Glutamatergic neuron (in vitro differentiated cells): ENCODE results near the gene SNX32. TPM values are rescaled to one million over a fixed set of nuclear protein-coding genes. Genes with fewer than 3 reads are reported as not detected.
A peak's percentile ranks its signal among the peaks of the same experiment; 100 is the strongest.

Source experiments
- DNase-seq: peaks from one replicate; pipeline ENCODE4 v3.0.0; 2022
- H3K27ac Mint-ChIP-seq: one replicate; pipeline ENCODE4 v1.8.0; 2020; ENCODE audit warnings: mild to moderate bottlenecking, mixed read lengths, inconsistent platforms; ENCODE audit not compliant: unreplicated experiment
- H3K27me3 Mint-ChIP-seq: one replicate; pipeline ENCODE4 v1.8.0; 2020; ENCODE audit warnings: mild to moderate bottlenecking, moderate library complexity, mixed read lengths, inconsistent platforms; ENCODE audit not compliant: unreplicated experiment
- H3K36me3 Mint-ChIP-seq: one replicate; pipeline ENCODE4 v1.8.0; 2020; ENCODE audit warnings: mild to moderate bottlenecking, mixed read lengths, inconsistent platforms; ENCODE audit not compliant: unreplicated experiment
- H3K4me1 Mint-ChIP-seq: one replicate; pipeline ENCODE4 v1.8.0; 2020; ENCODE audit warnings: mild to moderate bottlenecking, low read depth, mixed read lengths, inconsistent platforms; ENCODE audit not compliant: unreplicated experiment
- H3K4me3 Mint-ChIP-seq: one replicate; pipeline ENCODE4 v1.8.0; 2020; ENCODE audit warnings: mild to moderate bottlenecking, mixed read lengths, inconsistent platforms; ENCODE audit not compliant: unreplicated experiment
- H3K9me3 Mint-ChIP-seq: one replicate; pipeline ENCODE4 v1.8.0; 2020; ENCODE audit warnings: mild to moderate bottlenecking, moderate library complexity, mixed read lengths, inconsistent platforms; ENCODE audit not compliant: unreplicated experiment
- total RNA-seq: library from RNA; stranded (reverse); fragmentation: NEBNext Ultra II Directional; extraction: Animal tissue kit (Norgen Biotek cat#: 25700); gene quantifications from one replicate; pipeline ENCODE4 v1.2.1, GENCODE V29; 2021; ENCODE audit not compliant: unreplicated experiment
- TF ChIP-seq, protein P1 (sequence below): fragments of 200-600 bp; sonication (generic); IDR thresholded peaks from one replicate; pipeline ENCODE4 v1.5.0; 2021; ENCODE audit not compliant: partially characterized antibody, unreplicated experiment

SNX32 gene
- total RNA-seq, 1 donor from 2014 or later, result 14.7 TPM

DNA sequence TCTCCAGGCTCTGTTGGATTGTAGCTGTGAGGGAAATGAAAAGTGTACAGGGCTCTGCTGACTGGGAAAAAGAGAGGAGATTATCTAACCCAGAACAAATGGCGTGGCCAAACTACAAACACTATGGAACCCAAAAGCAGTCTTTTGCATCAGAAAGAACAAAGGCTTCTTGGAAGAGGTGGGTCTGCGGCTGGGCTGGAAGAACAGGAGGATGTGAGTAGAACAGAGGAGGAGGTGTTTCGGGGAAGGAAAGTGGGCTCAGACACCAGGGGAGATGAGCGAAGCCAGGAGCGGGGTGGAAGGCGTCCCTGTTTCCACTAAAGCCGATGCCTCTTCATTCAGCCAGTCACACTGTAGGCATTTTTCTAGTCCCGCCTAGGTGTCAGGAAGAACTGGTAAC lies 34.9 kb upstream of the SNX32 start:
- no peak overlapping the region for H3K27ac Mint-ChIP-seq
- no peak for DNase-seq
- TF ChIP-seq, protein P1, sequence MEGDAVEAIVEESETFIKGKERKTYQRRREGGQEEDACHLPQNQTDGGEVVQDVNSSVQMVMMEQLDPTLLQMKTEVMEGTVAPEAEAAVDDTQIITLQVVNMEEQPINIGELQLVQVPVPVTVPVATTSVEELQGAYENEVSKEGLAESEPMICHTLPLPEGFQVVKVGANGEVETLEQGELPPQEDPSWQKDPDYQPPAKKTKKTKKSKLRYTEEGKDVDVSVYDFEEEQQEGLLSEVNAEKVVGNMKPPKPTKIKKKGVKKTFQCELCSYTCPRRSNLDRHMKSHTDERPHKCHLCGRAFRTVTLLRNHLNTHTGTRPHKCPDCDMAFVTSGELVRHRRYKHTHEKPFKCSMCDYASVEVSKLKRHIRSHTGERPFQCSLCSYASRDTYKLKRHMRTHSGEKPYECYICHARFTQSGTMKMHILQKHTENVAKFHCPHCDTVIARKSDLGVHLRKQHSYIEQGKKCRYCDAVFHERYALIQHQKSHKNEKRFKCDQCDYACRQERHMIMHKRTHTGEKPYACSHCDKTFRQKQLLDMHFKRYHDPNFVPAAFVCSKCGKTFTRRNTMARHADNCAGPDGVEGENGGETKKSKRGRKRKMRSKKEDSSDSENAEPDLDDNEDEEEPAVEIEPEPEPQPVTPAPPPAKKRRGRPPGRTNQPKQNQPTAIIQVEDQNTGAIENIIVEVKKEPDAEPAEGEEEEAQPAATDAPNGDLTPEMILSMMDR, result no peak
- H3K4me1 Mint-ChIP-seq, result no peaks in the 10 kb centered on the region
- peaks cover 7% of the 10 kb centered on the region for H3K27me3 Mint-ChIP-seq
- no peaks in the 10 kb centered on the region for H3K36me3 Mint-ChIP-seq
- H3K9me3 Mint-ChIP-seq, result peaks cover 2% of the 10 kb centered on the region
- H3K4me3 Mint-ChIP-seq, result peak overlapping the region; percentile 54

DNA sequence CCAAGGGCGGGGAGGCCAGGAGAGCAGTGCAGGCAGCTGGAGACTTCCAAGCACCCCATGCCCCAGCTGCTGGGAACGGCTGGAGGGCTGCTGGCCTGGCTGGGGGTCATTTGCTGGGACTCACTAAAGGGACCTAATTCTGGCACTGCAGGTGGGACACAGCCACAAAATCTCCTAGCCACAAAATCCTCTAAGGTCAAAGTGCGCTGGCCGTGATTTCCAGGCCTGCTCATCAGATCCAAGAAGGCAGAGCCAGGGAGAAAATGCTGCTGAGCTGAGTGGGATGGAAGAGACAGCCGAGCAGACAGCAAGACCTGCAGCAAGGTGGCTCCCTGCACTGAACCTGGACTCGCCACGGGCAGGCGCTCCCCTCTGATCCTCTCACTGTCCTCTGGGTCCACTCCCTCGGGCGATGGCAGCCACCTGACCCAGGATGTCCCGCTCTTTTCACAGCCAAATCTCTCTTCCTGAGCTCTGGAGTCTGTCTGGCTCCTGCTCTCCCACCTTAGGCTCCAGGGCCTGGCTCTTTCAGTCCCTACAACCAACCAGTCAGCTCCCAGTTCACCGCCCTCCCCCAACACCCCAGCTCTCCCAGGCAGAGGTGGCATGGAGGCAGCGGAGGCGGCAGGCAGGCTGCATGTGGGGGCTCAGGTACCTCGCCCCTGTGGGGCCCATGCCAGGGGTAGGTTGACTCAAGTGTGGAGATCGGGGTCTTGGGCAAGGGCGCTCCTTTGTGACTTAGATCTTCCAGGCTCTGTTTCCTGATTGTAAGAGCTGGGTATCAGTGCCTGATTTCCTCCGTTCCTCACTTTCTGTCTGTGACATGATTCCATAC lies 32.4 kb upstream of the SNX32 start:
- no peak overlapping the region for H3K4me3 Mint-ChIP-seq
- DNase-seq, result no peak
- H3K4me1 Mint-ChIP-seq, result no peaks in the 10 kb centered on the region
- TF ChIP-seq, protein P1, result no peak
- H3K36me3 Mint-ChIP-seq, result no peaks in the 10 kb centered on the region
- H3K27me3 Mint-ChIP-seq, result peaks cover 6% of the 10 kb centered on the region
- no peak overlapping the region for H3K27ac Mint-ChIP-seq
- H3K9me3 Mint-ChIP-seq, result peaks cover 2% of the 10 kb centered on the region

DNA sequence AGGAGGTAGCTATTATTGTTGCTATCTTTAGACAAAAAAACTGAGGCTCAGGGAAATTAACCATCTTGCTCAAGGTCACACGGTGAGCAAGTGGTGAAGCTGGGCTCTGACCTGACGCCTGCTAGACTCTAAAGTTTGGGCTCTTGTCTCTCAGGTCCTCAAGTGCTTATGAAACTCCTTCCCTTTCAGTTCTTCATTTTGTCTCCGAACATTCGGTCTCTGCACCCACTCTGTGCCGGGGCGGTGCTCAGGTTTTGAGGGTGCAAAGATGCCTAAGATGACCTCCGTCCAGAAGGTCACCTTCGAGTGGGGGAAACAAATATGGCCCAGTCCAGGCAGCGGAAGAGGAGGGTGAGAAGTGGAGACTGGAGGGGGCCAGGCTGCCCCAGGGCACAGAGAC lies 30.9 kb upstream of the SNX32 start:
- peaks cover 4% of the 10 kb centered on the region for H3K27me3 Mint-ChIP-seq
- DNase-seq, result no peak
- no peak overlapping the region for H3K4me3 Mint-ChIP-seq
- H3K27ac Mint-ChIP-seq, result no peak overlapping the region
- H3K4me1 Mint-ChIP-seq, result no peaks in the 10 kb centered on the region
- peaks cover 2% of the 10 kb centered on the region for H3K9me3 Mint-ChIP-seq
- no peaks in the 10 kb centered on the region for H3K36me3 Mint-ChIP-seq
- TF ChIP-seq, protein P1, result no peak

DNA sequence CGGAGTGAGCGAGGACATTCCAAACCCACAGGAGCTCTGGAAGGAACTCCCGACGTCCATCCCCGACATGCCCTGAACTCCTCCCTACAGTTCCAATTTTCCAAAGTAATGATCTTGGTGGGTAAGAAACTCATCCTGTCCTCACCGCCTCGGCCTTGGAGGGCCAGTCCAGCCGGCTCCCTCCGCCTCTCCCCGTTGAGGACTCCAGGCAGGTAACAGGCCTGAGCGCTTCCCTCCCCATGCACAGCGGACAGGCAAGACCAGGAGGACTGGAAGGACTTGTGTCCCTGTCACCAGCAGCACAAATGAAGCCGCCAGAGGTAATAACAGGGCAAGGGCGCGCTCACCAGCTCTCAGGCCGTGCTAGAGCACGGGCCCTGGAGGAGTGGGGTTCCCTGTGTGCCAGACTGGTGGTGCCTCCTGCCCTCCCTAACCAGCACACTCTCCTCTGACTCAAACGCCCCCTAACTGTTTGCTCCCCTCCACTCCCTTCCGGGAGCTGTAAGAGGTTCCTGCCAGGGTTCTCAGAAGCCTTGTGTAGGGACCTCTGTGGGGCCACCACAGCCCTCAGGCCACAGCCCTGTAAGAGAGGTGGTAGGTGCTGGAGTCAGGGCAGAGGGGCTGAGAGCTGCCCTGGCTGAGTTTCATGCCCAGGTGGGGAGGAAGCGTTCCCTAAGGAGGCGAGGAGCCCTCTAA lies 29.8 kb upstream of the SNX32 start:
- Mint-ChIP-seq H3K36me3 (no peaks in the 10 kb centered on the region), H3K9me3 (peaks cover under 1% of the 10 kb centered on the region), H3K4me3 (no peak overlapping the region), H3K27me3 (peaks cover 4% of the 10 kb centered on the region), H3K4me1 (no peaks in the 10 kb centered on the region), H3K27ac (no peak overlapping the region)
- TF ChIP-seq, protein P1, result no peak
- DNase-seq, result no peak

DNA sequence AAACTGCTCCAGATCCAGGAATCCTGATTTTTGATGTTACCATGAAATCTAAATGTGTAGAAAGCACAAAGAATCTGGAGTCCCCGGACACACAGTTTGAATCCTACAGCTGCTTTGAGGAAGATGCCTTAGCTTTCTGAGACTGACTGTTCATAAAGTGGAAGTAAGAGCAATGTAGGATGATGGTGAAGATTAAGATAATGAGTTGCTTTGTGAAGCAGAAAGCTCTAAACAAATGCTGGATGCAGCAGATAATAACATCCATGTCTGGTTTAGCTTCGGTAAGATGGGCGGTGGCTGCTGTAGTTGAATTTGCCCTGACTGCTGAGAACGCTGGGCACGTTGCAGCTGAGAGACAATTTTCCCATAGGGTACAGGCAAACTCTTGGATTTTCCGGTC lies 26.8 kb upstream of the SNX32 start:
- Mint-ChIP-seq H3K4me1 (peaks cover 9% of the 10 kb centered on the region), H3K9me3 (peaks cover 7% of the 10 kb centered on the region), H3K27ac (no peak overlapping the region), H3K4me3 (no peak overlapping the region), H3K36me3 (no peaks in the 10 kb centered on the region), H3K27me3 (peaks cover 2% of the 10 kb centered on the region)
- no peak for DNase-seq
- TF ChIP-seq, protein P1, result no peak
